Measurements from ENCODE around the gene GFAP. TPM values are rescaled to one million over a fixed set of nuclear protein-coding genes. Genes with fewer than 3 reads are reported as not detected.
"Not testable (repeated sequence)": the region's sequence is repeated elsewhere in the genome, so short reads cannot be mapped to it uniquely, and the experiment has no call there.

GFAP gene
- 155 TPM for total RNA-seq

- no peak for FAIRE-seq
Measured at GRCh38 chr17:44915321-44915726, at the start of gene GFAP. GFAP (minus strand) TSS chr17:44915500; CDS start chr17:44915486, 14 bp downstream.

GRCh38 chr17:44961921-44962350 lies 46.6 kb upstream of the GFAP start:
- DNase-seq (ENCODE audit: low spot score in 2 of 2), result no peak
- FAIRE-seq, result no peak

More at GRCh38 chr17:44915321-44915726, at the start of gene GFAP:
- no peak for DNase-seq (ENCODE audit: low spot score in 2 of 2)

- DNase-seq (ENCODE audit: low spot score in 2 of 2) (no peak), FAIRE-seq (no peak)
Measured at GRCh38 chr17:44960691-44961090, 45.4 kb upstream of the GFAP start.

- FAIRE-seq (no peak), DNase-seq (ENCODE audit: low spot score in 2 of 2) (no peak)
Measured at GRCh38 chr17:44959821-44960531, 44.7 kb upstream of the GFAP start.

GRCh38 chr17:44956998-44957981 lies 42.0 kb upstream of the GFAP start:
- no peak for FAIRE-seq
- no peak for DNase-seq (ENCODE audit: low spot score in 2 of 2)

GRCh38 chr17:44955674-44956425 lies 40.5 kb upstream of the GFAP start:
- no peak for FAIRE-seq
- no peak for DNase-seq (ENCODE audit: low spot score in 2 of 2)

- FAIRE-seq, result no peak
- no peak for DNase-seq (ENCODE audit: low spot score in 2 of 2)
Measured at GRCh38 chr17:44952946-44953475, 37.7 kb upstream of the GFAP start.

GRCh38 chr17:44948315-44948795 lies 33.1 kb upstream of the GFAP start:
- FAIRE-seq (no peak), DNase-seq (ENCODE audit: low spot score in 2 of 2) (no peak)

GRCh38 chr17:44947461-44948314 lies 32.4 kb upstream of the GFAP start, which contains the start of gene KIF18B:
KIF18B (minus strand) TSS chr17:44947773; CDS start chr17:44936344, 11,429 bp downstream.
- FAIRE-seq (no peak), DNase-seq (ENCODE audit: low spot score in 2 of 2) (peak; percentile 85 to 98)

GRCh38 chr17:44945652-44946051 lies 30.4 kb upstream of the GFAP start:
- not testable (repeated sequence) for FAIRE-seq; DNase-seq (ENCODE audit: low spot score in 2 of 2)

GRCh38 chr17:44942456-44942855 lies 27.2 kb upstream of the GFAP start:
- FAIRE-seq, result no peak

GRCh38 chr17:44941712-44942331 lies 26.5 kb upstream of the GFAP start:
- DNase-seq (ENCODE audit: low spot score in 2 of 2), result no peak
- no peak for FAIRE-seq

More at GRCh38 chr17:44942456-44942855, 27.2 kb upstream of the GFAP start:
- DNase-seq (ENCODE audit: low spot score in 2 of 2), result no peak

GRCh38 chr17:44940768-44941167 lies 25.5 kb upstream of the GFAP start:
- DNase-seq (ENCODE audit: low spot score in 2 of 2) (no peak), FAIRE-seq (no peak)

- FAIRE-seq (no peak), DNase-seq (ENCODE audit: low spot score in 2 of 2) (no peak)
Measured at GRCh38 chr17:44940317-44940716, 25.0 kb upstream of the GFAP start.

- no peak for FAIRE-seq
- no peak for DNase-seq (ENCODE audit: low spot score in 2 of 2)
Measured at GRCh38 chr17:44935116-44935515, 19.8 kb upstream of the GFAP start.

- no peak for FAIRE-seq
Measured at GRCh38 chr17:44934745-44935105, 19.4 kb upstream of the GFAP start.

GRCh38 chr17:44933824-44934744 lies 18.8 kb upstream of the GFAP start:
- FAIRE-seq (no peak), DNase-seq (ENCODE audit: low spot score in 2 of 2) (no peak)

More at GRCh38 chr17:44934745-44935105, 19.4 kb upstream of the GFAP start:
- DNase-seq (ENCODE audit: low spot score in 2 of 2), result no peak

GRCh38 chr17:44932787-44933097 lies 17.4 kb upstream of the GFAP start:
- no peak for FAIRE-seq
- DNase-seq (ENCODE audit: low spot score in 2 of 2), result no peak

All from frontal cortex (tissue), 4 donors.